Smooth muscle cell (in vitro differentiated cells): ENCODE data around the gene RCOR3. TPM values are rescaled to one million over a fixed set of nuclear protein-coding genes. Genes with fewer than 3 reads are reported as not detected.

Source experiments
- DNase-seq: peaks from one replicate; lab custom pipeline; 2025; ENCODE audit not compliant: unreplicated experiment; lab: John Stamatoyannopoulos, UW
- H2AFZ ChIP-seq: fragments of 200-600 bp; sonication (generic); 2 replicates; pipeline ENCODE4 v1.6.0; 2016; ENCODE audit warnings: antibody characterized with exemption, low read depth, mild to moderate bottlenecking
- H3F3A ChIP-seq: fragments of 200-600 bp; sonication (generic); 2 replicates; pipeline ENCODE4 v1.6.0; 2017; ENCODE audit warnings: antibody characterized with exemption, low read depth
- H3K27ac ChIP-seq: fragments of 200-600 bp; sonication (generic); 2 replicates; pipeline ENCODE4 v1.5.1; 2016; ENCODE audit warnings: low read depth, mild to moderate bottlenecking
- H3K27me3 ChIP-seq: fragments of 200-600 bp; sonication (generic); 2 replicates; pipeline ENCODE4 v1.6.1; 2016; ENCODE audit warnings: low read depth, mild to moderate bottlenecking
- H3K36me3 ChIP-seq: fragments of 200-600 bp; sonication (generic); 2 replicates; pipeline ENCODE4 v1.5.1; 2016; ENCODE audit warnings: low read depth
- H3K4me1 ChIP-seq: fragments of 200-600 bp; sonication (generic); 2 replicates; pipeline ENCODE4 v1.5.1; 2016; ENCODE audit warnings: low read depth
- H3K4me2 ChIP-seq: fragments of 200-600 bp; sonication (generic); 2 replicates; pipeline ENCODE4 v1.6.0; 2016; ENCODE audit warnings: mild to moderate bottlenecking
- H3K4me3 ChIP-seq: fragments of 200-600 bp; sonication (generic); 2 replicates; pipeline ENCODE4 v1.5.1; 2016; ENCODE audit warnings: mild to moderate bottlenecking
- H3K79me2 ChIP-seq: fragments of 200-600 bp; sonication (generic); 2 replicates; pipeline ENCODE4 v1.6.0; 2016; ENCODE audit warnings: low read depth, mild to moderate bottlenecking
- H3K9ac ChIP-seq: fragments of 200-600 bp; sonication (generic); 2 replicates; pipeline ENCODE4 v1.6.0; 2016; ENCODE audit warnings: low read depth
- H3K9me3 ChIP-seq: fragments of 200-600 bp; sonication (generic); replicated peaks from 2 replicates; pipeline ENCODE4 v1.5.1; 2016; ENCODE audit warnings: low read depth
- H4K20me1 ChIP-seq: fragments of 200-600 bp; sonication (generic); 2 replicates; pipeline ENCODE4 v1.6.0; 2016; ENCODE audit warnings: low read depth
- WGBS: methylation state at CpG from one replicate; pipeline ENCODE4 v1.1.7; 2016; ENCODE audit warnings: low lambda C conversion rate; 5-methylcytosine and 5-hydroxymethylcytosine counted together
- polyA plus RNA-seq: library from polyadenylated mRNA; unstranded; fragments of >200 nt; fragmentation: Nextera tagmentation; extraction: Ambion mirVana; gene quantifications from 2 replicates; pipeline ENCODE4 v1.2.1, GENCODE V29; 2016
- total RNA-seq: library from RNA; depleted of rRNA; stranded (reverse); fragments of >200 nt; gene quantifications from 2 replicates; pipeline ENCODE4 v1.2.3, GENCODE V29; 2014
- TF ChIP-seq, protein P1 (sequence below): fragments of 200-600 bp; sonication (generic); IDR thresholded peaks from 2 replicates; pipeline ENCODE4 v1.5.1; 2017; ENCODE audit warnings: borderline replicate concordance, mild to moderate bottlenecking, antibody characterized with exemption; ENCODE audit not compliant: insufficient read depth, poor library complexity, severe bottlenecking

The RCOR3 gene
- 27.7 and 32.5 TPM in 2 replicates for total RNA-seq
- polyA plus RNA-seq, result 22.0 and 22.5 TPM in 2 replicates

DNA sequence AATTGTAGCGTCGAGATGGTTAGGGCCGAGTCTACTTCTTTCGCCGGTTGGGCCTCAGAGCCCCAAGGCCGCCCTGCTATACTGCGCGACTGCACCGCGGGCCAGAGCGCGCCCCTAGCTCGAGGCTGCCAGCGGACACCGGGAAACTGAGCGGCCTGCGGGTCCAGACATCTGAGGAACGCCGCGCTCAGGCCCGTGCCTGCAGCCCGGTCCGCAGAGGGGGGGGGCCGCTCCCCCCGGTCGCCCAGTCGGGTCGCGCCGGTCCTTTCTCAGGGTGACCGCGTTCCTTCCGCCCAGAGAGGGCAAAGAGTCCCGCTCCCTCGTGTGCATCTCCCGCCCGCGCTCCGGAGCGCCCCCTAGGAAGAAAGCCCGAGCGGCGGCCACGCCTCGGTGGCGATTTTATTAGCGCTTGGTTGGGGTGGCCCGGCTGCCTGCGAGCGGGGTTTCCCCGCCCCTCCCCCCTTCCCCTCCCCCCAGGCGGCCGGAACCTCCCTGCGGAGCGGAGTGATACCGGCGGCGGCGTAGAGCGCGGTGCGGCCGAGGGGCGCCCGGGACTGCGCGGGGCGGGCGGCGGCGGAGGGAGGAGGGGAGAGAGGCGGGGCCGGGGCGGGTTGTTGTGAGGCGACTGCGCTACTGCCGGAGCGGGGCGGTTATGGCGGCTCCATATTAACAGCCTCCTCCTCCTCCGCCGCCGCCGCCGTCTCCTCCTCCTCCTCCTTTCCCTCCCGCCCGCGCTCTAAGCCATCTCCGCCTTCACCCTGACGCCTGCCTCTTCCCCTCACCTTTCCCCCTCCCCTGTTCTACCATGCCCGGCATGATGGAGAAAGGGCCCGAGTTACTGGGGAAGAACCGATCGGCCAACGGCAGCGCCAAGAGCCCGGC lies at the start of gene RCOR3:
Gene RCOR3 (plus strand): TSS at position 611 of the 882 bp plus-strand sequence. CDS start 195 bp downstream, at position 806.
- Histone ChIP-seq H3K4me2 (peak within 1 kb of the TSS; percentile 90), H3K4me3 (peak within 1 kb of the TSS; percentile 97), H3K79me2 (peaks cover 24% of the 10 kb centered on the region), H3K9me3 (no peaks in the 10 kb centered on the region), H3K9ac (peak within 1 kb of the TSS; percentile 80), H3K4me1 (peaks cover 22% of the 10 kb centered on the region), H3K36me3 (no peaks in the 10 kb centered on the region), H4K20me1 (peaks cover 19% of the 10 kb centered on the region), H2AFZ (peak within 1 kb of the TSS; percentile 90), H3F3A (peaks cover 19% of the 10 kb centered on the region), H3K27ac (peak within 1 kb of the TSS; percentile 95), H3K27me3 (no peaks in the 10 kb centered on the region)
- TF ChIP-seq, protein P1, sequence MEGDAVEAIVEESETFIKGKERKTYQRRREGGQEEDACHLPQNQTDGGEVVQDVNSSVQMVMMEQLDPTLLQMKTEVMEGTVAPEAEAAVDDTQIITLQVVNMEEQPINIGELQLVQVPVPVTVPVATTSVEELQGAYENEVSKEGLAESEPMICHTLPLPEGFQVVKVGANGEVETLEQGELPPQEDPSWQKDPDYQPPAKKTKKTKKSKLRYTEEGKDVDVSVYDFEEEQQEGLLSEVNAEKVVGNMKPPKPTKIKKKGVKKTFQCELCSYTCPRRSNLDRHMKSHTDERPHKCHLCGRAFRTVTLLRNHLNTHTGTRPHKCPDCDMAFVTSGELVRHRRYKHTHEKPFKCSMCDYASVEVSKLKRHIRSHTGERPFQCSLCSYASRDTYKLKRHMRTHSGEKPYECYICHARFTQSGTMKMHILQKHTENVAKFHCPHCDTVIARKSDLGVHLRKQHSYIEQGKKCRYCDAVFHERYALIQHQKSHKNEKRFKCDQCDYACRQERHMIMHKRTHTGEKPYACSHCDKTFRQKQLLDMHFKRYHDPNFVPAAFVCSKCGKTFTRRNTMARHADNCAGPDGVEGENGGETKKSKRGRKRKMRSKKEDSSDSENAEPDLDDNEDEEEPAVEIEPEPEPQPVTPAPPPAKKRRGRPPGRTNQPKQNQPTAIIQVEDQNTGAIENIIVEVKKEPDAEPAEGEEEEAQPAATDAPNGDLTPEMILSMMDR, result peak; percentile 61
- peak; percentile 92 for DNase-seq
- WGBS, result 0% methylated on average over 50 of the region's 97 CpGs

DNA sequence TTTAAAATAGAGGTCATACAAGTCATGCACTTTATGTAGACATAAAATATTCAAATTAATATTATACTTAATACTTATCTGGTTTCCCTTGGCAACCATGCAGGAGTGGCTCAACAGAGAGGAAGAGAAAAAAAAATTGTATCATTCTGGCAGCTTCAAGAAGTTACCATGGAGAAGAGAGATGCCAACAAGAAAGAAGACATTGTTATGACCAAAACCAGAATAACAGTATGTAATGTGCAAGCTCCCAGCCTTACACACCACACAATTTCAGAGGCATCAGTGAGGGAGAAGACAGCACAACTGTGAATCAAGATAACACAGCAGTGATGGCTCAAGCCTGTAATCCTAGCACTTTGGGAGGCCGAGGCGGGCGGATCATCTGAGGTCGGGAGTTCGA lies 49.1 kb upstream of the RCOR3 start:
- Histone ChIP-seq H4K20me1 (no peaks in the 10 kb centered on the region), H3K4me2 (no peak overlapping the region), H3K4me3 (no peak overlapping the region), H3K36me3 (no peaks in the 10 kb centered on the region), H3K9ac (no peak overlapping the region), H3K79me2 (no peaks in the 10 kb centered on the region), H3K4me1 (no peaks in the 10 kb centered on the region), H2AFZ (no peak overlapping the region), H3K27me3 (no peaks in the 10 kb centered on the region), H3K27ac (no peak overlapping the region), H3F3A (no peaks in the 10 kb centered on the region), H3K9me3 (no peaks in the 10 kb centered on the region)
- no peak for DNase-seq
- 95% methylated on average over 5 of the region's 5 CpGs for WGBS
- TF ChIP-seq, protein P1, result no peak

DNA sequence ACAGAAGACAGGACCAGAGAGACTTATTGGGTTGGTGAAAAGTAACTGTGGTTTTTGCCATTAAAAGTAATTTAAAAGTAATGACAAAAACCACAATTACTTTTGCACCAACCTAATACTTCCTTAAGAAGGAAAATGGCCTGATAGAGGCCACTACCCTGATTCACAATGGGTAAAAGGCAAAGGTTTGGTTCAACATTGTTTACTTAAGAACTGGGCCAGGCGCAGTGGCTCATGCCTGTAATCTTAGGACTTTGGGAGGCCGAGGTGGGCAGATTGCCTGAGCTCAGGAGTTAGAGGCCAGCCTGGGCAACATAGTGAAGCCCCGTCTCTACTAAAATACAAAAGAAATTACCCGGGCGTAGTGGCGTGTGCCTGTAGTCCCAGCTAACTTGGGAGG lies 48.2 kb upstream of the RCOR3 start:
- Histone ChIP-seq H3F3A (no peaks in the 10 kb centered on the region), H3K27me3 (no peaks in the 10 kb centered on the region), H4K20me1 (no peaks in the 10 kb centered on the region), H3K4me3 (no peak overlapping the region), H3K4me2 (no peak overlapping the region), H3K9me3 (no peaks in the 10 kb centered on the region), H3K79me2 (no peaks in the 10 kb centered on the region), H3K36me3 (no peaks in the 10 kb centered on the region), H3K4me1 (no peaks in the 10 kb centered on the region), H3K27ac (no peak overlapping the region), H2AFZ (no peak overlapping the region), H3K9ac (no peak overlapping the region)
- TF ChIP-seq, protein P1, result no peak
- DNase-seq, result no peak
- 90% methylated on average over 6 of the region's 6 CpGs for WGBS
